Ramos (cell line): ENCODE data around the gene CCDC136.

ENCODE experiments used
- in situ Hi-C: fragments of 300-500 bp; cut with MboI; formaldehyde crosslinking; loops from one replicate; pipeline ENCODE4 v1.14.3; 2022; ENCODE audit warnings: low sequenced_read_pairs; ENCODE audit not compliant: unreplicated experiment

CCDC136 gene

DNA sequence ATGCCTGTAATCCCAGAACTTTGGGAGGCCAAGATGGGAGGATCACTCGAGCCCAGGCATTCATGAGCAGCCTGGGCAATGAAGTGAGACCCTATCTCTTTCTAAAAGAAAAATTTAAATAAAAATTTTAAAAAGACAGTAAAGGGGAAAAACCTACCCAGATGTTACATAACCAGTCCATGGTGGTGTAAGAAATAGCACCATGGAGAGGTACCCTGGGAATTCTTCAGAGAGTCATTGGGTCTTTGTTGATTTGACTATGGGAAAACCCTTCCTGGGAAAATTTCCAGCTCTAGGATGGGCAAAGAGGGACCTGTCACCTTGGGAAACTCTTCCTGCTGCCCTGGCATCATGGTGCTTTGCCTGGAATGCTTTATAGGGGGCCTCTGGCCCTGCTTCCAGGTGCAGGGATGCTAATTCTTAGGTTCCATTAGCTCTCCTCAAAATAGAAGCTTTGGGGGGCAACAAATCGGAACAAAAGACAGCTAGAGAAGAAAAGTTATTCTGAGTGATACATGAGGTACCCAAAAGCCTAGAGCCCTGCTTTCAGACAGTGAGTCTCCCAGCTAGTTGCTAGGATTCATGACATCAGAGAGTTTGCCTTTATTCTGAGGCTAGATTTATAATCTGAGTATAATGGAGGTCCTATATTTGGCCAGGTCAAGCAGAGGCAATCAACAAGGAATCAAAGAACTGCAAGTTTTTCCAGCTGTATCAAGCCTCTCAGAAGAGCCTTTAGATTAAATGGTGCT, 10.1 kb downstream of the CCDC136 start:
- in situ Hi-C loops, result no loop called here

DNA sequence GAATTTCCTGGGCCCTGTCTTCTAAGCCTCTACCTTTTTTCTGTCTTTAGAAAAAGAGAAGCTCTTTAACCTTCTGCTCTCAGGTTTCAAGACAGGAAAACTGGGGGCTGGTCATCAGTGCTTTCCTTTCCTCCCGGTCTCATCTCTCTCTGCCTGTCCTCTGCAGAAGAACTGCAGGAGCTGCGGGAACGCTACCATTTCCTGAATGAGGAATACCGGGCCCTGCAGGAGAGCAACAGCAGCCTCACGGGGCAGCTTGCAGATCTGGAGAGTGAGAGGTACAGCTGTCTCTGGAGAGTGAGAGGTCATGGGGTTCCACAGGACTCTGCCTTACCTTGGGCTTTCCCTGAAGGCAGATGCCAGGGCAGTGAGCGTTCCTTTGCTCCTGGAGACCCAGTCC, 12.7 kb downstream of the CCDC136 start:
- in situ Hi-C loops, result no loop called here

DNA sequence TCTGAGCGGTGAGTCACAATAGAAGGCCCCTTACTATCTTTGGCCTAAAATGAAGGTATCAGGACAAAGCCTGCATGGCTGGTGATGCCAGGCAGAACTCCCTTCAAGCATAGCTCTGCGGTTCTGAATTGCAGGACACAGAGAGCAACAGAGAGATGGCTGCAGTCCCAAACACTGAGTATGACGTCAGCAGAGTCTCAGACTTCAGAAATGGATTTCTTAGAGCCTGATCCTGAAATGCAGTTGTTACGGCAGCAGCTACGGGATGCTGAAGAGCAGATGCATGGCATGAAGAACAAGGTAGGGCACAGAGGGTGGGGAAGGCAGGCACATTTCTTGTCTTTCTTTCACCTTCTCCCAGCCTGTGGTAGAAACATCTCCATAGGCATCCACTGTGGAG, 13.5 kb downstream of the CCDC136 start:
- in situ Hi-C loops, result no loop called here

DNA sequence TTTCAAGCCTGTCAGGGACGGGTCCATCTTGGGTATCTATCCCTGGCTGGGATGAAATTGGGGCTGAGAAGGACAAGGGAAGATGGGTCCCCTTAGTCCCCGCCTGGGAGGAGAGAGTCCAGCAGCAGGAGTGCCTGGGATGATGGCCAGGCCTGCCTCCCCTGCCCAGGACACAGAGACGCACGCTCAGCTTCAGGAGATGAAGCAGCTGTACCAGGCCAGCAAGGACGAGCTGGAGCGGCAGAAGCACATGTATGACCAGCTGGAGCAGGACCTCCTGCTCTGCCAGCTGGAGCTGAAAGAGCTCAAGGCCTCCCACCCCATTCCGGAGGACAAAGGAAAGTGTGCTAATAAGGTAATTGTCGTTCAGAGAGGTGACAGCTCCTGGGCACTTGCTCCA, 15.4 kb downstream of the CCDC136 start:
- in situ Hi-C loops, result no loop called here

DNA sequence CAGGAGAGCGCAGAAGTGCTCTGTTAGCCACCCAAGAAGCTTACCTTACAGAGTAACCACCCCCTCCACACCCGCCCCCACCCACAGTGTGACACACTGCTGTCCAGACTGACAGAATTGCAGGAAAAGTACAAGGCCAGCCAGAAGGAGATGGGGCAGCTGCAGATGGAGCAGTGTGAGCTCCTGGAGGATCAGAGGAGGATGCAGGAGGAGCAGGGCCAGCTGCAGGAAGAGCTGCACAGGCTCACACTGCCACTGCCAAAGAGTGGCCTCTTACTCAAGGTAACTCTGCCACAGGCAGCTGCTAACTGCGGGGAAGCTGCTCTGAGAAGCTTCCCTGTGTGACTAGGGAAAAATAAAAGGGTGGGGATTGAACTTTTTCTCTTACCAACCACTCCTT, 17.6 kb downstream of the CCDC136 start:
- in situ Hi-C loops, result no loop called here

DNA sequence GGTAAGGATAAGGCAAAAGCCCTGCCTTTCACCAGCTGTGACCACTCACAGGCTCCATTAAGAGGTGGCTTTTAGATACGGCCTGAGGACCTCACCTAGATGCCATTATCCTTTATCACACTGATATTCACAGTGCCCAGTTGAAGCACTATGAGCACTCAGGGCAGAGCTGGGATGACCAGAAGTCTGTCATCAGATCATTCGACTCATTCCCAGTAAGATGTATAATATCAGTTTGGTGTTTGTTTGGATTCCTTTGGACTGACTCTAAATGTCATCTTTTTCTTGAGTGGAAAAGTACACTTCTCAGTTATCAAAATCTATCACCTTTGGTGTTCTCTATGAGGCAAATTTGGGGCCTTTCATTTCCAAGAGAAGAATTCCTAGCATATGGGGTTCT, 18.7 kb downstream of the CCDC136 start:
- in situ Hi-C loops, result no loop called here

DNA sequence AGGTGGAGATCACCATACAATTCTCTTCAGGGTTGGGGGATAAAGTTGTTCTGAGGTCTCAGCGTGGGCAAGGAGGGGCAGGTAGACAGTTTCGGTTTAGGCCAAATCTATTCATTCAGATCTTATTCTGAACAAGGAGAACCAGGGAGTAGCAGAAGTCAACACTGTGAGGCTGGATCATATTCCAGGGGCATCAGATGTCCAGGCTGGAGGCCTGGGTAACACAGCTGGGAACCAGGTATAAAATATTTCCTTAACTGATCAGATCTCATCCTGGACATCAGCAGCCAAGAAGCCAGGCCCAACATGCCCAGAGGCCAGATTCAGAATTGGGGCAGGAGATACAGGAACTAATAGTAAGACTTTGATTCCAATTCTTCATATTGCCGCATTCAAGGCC, 19.2 kb downstream of the CCDC136 start:
- in situ Hi-C loops, result no loop called here

DNA sequence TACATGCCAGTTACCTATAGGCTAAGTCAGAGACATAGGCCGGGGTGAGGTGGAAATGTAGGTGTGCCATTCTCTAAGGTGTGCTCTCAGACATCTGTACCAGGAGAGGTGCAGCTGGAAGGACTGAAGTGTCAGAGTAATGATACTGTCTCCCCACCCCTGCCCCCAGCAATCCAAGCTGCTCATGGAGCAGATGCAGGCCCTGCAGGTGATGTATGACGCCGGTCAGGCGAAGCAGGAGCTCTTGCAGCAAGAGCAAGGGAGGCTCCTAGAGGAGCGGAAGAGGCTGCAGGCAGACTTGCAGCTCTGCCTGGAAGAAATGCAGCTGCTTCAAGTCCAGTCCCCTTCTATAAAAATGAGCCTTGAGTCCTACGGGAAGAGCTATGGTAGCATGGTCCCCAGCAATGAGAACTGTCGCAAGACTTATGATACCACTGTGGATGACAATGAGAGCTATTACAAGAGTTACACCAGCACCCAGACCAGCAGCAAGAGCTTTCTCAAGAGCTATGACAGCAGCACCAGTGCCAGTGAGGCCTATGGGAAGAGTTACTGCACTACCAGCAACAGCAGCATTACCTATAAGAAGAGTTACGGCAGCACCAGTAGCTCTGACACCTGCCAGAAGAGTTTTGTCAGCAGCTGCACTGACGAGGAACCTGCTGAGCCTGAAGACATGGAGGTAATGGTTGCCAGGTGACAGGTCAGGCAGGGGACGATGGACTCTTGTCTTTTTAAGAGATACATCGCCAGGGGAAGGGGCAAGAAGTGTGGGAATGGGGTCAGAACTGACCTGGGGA, 20.1 kb downstream of the CCDC136 start:
- in situ Hi-C loops, result no loop called here

DNA sequence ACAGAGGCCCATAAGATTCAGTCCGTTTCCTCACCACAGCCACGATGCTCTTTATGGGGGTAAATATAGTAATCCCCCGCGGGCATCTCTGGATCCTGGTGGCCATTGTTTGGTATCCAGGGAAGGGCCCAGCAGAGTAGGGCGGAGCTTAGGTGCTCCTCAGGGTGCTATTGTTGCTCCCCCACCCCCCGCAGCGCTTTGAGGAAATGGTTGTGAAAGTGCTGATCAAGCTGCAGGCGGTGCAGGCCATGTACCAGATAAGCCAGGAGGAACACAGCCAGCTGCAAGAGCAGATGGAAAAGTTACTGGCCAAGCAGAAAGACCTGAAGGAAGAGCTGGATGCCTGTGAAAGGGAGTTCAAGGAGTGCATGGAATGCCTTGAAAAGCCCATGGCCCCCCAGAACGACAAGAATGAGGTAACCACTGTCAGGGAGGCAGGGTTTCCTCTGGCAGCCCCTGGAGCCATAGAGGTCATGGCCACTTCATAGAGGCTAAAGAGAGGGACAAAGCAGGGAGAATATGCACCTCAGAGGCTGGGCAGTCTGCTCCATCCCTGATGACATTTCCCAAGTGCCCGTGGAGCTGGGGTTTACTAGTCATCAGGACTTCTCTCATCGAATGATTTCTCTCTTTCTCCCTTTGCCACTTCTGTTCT, 20.9 kb downstream of the CCDC136 start:
- in situ Hi-C loops, result no loop called here

DNA sequence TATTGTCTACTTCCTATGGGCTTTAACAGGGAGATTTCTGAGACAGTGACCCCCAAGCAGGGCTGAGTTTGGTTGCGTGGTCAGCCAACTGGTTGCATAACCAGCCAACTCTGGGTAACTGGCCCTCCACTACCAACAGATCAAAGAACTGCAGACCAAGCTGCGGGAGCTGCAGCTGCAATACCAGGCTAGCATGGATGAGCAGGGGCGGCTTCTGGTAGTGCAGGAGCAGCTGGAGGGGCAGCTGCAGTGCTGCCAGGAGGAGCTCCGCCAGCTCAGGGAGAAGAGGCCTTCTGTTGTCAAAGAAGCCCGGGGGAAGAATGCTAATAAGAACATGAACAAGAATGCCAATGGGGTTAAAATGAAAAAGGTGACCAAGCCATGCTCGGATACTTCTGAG, 22.7 kb downstream of the CCDC136 start:
- in situ Hi-C loops, result no loop called here

DNA sequence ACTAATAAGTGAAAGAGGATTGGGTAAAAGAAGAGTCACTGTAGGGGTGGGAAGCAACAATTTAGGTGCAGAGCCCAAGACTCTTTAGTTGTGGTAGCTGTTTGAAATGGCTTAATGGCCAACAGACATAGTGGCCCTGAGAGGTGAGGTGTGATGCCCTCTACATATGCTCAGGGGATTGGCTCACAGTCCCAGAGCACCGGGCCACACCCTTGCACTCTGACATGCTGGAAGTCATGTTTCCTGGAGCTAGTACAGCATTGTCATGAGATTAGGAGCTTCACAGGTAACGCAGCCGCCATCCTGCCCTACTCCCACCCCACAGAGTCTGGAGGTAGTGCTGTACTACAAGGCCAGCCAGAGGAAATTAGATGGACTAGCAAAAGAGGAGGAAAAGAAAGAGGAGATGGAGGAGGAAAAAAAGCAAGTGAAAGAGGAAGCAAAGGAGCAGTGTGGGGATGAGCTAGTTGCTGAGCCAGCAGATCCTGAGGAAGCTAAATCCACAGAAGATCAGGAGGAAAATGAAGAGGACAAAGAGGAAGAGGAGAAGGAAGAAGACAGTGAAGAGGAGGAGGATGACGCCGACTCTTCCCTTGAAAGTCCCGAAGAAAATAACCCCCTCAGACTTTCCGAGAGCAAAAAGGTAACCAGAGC, 23.6 kb downstream of the CCDC136 start:
- in situ Hi-C loops, result no loop called here

DNA sequence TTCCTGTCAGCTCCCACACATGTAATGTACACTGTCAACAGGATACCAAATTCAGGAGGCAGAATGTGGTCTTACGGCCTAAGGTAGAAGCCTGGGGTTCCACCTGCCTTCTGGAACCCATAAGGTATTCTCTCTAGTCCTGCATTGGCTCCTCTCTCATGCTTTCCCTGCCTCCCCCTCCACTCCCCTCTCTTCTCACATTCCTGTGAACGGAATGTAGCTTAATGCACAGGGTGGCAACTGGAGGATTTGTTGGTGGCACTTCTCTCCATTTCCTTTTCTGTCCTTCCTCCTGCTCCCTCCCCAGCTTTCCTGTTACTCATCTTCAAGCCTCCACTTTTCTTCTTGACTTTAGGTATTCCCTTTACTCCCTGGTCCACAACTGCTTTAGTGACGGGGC, 26.9 kb downstream of the CCDC136 start:
- in situ Hi-C loops, result no loop called here

DNA sequence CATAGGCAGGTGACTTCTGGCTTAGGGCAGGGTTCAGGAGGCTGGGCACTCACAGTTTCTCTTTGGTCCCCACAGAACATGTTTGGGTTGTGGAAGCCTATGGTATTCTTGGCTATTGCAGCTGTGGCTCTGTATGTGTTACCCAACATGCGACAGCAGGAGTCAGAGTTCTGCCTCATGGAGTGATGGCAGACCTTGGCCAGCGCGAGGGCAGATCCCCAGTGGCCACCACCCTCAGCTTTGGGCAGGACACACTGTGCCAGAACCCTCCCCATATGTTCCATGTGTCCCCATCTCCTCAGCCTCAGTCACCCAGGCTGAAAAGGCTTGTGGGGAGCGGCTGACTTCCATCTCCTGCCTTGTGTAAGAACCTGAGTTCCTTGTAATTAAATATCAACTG, 30.0 kb downstream of the CCDC136 start:
- in situ Hi-C loops, result no loop called here

DNA sequence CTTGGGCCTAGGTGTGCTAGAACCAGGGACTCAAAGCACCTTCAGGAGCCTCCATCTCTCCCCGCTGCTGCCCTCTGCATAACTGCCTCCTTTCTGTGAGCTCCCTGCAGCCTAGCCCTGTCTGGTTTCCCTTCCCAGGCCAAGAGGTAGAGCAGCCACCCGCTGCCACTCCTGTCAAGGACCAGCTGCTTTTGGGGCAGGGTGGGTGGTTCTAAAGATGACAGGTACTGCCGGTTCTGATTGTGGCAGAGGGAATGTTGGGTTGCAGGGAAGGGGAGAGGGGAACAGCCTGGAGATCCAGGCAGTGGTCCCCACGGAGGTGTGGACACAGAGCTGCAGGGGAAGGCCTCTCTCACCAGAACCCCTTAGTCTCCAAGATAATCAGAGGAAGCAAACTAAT, 34.7 kb downstream of the CCDC136 start:
- in situ Hi-C loops, result no loop called here

DNA sequence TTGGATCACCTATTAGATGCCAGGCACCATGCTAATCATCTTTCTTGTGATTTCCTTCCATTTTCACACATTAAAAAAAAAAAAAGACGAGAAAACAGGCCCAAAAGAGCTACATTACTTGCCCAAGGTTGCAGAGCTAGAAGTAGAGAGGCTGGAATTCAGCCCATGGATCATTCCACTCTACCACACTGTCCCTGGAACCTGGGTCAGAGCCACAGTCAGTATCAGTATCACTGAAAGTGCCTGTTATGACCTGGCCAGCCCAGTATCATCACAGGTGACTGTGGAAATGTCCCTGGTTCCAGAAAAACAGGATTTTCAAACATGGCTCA, 35.1 kb downstream of the CCDC136 start:
- in situ Hi-C loops, result no loop called here

DNA sequence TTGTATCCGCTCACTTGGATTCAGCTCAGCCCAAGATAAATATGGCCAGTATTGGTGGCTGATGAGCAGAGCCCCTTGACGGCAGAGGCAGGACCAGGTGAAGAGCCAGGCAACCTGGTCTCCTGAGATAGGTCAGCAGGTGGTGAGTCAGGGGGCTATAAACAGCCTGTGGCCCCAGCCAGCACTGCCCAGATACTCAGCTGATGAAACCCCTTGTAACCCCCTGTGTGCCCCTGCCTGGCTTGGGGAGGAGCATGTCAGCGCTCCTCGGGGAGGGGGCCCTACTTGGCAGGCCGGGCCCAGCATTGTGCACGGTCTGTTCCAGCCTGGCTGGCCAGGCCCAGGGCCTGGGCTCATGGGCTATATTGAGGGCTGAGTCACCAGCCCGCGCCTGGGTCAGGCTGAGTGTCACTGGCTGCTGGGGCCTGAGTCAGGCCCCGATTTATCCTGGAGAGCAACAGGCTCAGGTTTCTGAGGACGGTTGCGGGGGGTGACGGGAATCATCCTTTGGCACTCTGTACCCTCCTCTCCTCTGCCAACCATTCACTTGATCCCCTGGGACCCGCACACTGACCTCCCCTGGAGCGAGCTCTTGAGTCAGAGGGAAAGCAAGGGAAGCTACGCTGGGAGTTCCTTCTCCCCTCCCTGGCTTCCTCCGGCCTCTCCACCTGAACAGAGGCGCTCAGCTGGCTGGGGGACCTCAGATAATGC, 35.6 kb downstream of the CCDC136 start:
- in situ Hi-C loops, result no loop called here

DNA sequence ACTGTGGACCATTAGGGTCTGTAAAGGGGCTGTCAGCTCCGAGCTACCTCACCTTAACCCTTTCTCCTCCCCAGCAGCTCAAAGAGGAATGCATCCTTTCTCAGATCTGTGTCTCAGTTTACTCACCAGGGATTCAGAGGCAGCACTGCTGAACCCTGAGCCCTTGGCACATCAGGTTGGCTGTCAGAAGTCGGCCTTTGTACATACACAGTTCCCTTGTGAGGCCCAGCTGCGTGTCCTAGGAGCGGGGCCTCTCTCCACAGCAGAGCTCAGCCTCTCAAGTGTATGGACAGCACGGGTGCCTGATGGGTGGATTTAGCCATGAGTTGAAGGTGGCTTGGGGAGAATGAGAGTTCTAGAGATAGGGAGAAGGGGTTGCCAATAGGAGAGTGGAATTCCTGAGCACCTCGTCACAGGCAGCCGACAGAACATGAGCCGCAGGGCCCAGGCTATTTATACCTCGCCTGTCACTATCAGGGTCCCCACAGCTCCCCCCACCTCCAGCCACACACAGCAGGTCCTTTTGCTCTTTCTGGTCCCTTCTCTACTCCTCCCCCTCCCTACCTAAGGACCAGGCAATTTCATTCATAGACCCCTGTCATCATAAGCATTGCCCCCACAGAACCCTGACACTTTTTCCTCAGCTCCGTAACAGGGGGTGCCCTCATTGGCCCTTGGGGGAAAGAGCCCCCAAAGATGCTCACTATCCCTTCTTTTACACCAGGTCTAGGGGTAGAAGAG, 36.4 kb downstream of the CCDC136 start:
- in situ Hi-C loops, result no loop called here

DNA sequence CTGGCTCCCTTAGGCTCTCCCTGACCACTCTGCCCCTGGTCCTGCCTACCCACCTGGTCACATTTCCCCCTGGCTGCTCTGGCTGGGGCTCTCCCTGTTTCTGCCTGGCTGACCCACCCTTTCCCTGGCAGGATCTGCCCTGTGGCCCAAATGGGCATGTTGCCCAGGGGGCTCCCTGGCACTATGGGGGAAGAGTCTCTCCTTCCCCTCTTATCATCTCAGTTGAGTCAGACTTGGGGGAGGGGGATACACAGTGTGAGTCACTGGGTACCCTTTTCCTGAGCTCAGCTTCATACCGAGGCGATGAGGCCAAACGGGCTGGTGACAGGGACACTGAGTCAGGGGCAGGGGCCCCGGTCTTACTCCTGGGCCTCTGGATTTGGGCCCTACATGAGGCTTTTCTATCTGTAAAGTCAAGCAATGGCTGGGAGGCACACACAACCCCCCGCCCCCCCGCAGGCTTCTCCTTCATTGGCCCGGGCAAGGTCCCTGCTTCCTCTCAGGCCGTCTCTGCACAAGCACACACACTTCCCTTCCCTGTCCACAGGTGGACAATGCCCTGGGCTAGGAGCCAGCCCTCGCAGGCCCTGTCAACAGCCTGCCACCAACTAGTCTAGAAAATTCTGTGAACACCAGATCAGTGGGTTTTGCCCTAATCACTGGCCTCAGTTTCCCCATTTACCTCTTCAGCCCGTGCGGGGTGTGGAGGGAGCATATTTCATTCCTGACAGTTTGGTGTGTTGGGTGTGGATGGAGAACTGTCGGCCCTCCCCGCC, 37.8 kb downstream of the CCDC136 start:
- in situ Hi-C loops, result no loop called here
